ENCODE measurements around the gene OR2F1.
"Not testable (repeated sequence)": the region's sequence is repeated elsewhere in the genome, so short reads cannot be mapped to it uniquely, and the experiment has no call there.

OR2F1 gene

GRCh38 chr7:143958781-143959180 is 4.1 kb downstream of the OR2F1 start:
- no peak for DNase-seq

DNA sequence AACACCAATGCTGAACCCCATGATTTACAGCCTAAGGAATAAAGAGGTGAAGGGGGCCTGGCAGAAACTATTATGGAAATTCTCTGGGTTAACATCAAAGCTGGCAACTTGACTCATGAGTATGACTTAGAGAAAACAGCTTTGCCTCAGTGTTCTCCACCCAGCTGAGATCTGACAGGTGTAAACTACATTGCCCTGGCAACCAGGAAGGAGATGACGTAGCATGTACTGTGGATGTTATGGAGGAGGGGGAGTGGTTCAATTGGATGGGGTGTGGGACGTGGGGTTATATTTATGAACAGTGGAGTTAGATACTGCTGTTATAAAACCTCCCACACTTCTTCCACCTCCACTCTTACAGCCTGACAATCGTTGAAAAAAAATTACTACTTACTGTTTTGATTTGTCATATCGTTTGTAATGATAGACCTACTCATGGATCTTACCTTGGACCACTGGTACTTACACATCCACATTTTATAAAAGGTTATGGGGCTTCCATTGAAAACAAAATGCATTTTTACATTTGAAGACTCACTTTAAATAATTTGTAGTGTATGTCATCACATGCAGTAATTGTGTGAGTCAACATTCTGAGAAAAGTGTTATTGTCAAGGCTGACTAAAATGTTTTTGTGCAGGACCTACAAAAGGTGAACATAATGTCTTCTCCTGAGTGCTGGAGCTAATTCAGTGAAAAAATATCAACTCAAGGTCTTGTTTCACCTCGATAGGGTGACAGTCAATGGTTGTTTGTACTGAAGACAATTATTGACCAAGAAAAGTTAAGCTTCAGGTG is 6.4 kb downstream of the OR2F1 start:
- DNase-seq: no peak

- no peak for DNase-seq
Observed at GRCh38 chr7:143965280-143965679, 10.6 kb downstream of the OR2F1 start.

- no peak for DNase-seq
Observed at GRCh38 chr7:143967398-143967797, 12.8 kb downstream of the OR2F1 start.

- no peak for DNase-seq
Observed at GRCh38 chr7:143973870-143974416, 19.3 kb downstream of the OR2F1 start.

DNA sequence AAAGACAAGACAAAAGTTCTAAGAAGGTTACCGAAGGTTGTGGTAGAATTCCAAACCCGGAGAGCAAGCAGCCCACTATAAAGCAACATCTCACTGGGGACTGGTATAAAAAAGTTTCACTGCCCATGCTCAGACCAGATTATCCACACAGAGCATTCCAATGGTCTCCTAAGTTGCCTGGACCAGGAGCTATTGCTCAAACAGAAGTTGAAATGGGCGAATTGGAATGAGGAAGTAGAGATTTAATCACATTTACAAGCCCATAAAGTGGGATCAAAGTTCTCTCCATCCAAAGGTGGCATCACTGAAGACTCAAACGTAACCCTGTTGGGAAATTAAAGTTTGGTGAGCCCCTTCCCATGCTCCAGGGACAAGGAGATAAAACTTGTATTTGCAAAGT is 19.8 kb downstream of the OR2F1 start:
- DNase-seq: no peak

GRCh38 chr7:143975617-143976016 is 21.0 kb downstream of the OR2F1 start:
- no peak for DNase-seq

DNA sequence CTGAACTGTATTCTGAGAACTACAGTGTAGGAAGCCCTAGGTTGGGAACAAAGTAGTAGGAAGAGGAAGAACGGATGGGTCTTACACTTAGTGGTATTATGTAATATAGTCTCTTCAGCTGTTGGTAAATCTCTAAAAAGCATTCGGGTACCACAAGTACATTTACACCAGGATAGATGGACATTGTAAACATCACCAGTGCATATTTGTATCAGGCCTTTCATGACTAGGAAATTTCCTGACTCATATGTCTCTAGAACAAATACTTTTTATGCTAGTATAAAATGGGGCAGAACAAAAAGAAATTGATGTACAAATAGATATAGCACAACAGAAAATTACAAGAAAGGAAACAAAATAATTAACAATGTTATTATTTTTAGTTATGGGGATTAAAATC is 23.9 kb downstream of the OR2F1 start:
- no peak for DNase-seq

- DNase-seq: no peak
Observed at GRCh38 chr7:143979359-143979758, 24.7 kb downstream of the OR2F1 start.

- DNase-seq: no peak
Observed at GRCh38 chr7:143979998-143980397, 25.4 kb downstream of the OR2F1 start.

- DNase-seq: no peak
Observed at GRCh38 chr7:143980746-143981510, 26.3 kb downstream of the OR2F1 start.

GRCh38 chr7:143983960-143984359 is 29.3 kb downstream of the OR2F1 start:
- DNase-seq: no peak

DNA sequence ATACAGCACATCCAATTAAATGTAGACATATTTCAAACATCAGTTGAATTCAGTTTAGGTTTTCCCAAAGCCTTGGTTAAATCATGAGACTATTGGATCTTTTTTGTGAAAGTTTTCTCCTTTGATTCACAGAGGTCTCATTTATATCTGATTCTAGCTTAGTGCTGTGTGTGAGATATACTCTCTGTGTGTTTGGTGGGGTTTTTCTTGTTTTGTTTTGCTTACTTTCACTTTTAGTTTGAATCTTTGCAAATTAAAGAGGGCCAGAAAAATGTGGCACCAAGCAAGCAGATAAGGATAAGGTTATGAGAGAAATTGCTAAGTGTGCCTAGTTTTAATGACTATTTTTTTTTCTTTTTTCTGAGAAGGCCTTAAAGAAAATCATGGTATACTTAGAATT is 32.9 kb downstream of the OR2F1 start:
- no peak for DNase-seq

GRCh38 chr7:143988976-143989745 is 34.5 kb downstream of the OR2F1 start:
- no peak for DNase-seq

- DNase-seq: no peak
Observed at GRCh38 chr7:143992670-143993069, 38.0 kb downstream of the OR2F1 start.

- DNase-seq: no peak
Observed at GRCh38 chr7:143993924-143994323, 39.3 kb downstream of the OR2F1 start.

DNA sequence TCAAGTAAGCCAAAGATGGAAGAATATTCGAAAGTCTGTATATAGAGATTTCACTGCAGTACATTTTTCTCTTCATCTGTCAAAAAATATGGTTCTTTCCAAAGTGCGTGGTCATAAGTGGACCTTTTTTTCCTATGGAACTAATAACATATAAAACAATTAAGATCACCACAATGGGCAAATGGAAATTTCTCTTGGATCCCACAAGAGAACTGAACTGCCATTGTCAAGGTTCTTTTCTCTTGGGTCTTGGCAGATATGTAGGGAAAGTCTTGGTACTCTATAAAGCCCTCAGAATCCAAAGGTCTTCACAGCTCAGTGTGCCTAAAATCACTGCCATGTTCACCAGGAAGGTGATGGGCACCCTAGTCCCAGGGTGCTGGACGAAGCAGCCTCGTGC is 45.4 kb downstream of the OR2F1 start, which contains the start of gene OR6B1:
TSS of gene OR6B1 (plus strand) at position 301 of the 400 bp plus-strand sequence. CDS start 3,677 bp downstream, outside the sequence.
- no peak for DNase-seq

DNA sequence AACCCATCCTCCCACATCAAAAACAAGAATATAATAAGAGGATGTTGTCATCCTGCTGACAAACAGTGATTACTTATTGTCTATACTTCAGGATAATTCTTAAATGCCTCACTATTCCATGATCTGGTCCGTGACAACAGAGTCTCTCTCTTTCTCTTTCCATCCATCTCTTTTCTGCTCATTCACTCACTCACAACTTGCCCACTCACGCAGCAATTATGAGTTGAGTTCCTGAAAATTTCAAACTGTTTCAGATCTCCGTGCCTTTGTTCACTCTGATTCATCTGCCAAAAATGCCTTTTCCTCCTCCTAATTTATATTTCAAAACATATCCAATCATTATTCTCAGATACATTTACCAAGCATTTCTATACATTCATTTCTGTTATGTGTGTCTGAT is 46.9 kb downstream of the OR2F1 start:
- DNase-seq: no peak

DNA sequence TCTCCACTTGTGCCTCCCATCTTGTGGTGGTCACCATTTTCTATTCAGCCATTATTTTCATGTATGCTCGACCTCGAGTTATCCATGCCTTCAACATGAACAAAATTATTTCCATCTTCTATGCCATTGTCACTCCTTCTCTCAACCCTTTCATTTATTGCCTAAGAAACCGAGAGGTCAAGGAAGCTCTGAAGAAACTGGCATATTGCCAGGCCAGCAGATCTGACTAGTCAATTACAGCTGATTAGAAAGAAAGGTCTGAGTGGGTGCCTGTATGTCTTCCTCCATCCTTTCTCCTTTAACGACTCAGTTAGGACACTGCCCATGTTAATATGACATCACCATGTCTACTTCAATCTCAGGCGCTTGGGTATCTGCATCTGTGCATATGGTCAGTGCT is 50.1 kb downstream of the OR2F1 start:
- no peak for DNase-seq

DNA sequence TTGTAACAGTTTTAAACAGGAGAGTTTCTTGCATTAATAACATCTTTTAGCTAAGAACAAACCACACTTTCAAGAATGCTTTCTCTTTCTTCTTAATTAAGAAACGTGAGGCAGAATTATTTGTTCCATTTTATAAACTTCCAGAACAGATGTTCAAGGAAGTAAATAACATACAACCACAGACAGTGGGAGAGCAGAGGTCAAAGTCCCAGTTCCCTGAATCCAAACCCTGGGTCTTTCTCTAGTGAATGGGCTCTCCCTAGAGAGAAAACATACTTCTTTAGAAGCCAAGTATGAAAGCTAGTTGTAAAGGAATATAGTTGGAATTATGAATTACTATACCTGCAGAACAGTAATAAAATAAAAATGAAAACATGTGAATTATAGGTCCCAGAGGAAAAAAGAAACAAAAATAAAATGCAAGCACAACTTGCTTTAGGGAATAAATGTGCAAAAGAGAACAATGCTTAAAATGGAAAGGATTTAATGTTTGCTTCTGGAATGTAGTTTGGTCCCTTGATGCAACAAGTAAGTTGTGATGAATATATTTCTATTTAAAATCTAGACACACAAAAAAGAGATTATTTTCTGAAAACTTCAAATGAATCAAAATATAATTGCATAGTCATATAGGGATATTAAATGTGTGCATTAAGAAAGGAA is 51.5 kb downstream of the OR2F1 start:
- no peak for DNase-seq

GRCh38 chr7:144006692-144007042 is 52.0 kb downstream of the OR2F1 start:
- DNase-seq: no peak

DNA sequence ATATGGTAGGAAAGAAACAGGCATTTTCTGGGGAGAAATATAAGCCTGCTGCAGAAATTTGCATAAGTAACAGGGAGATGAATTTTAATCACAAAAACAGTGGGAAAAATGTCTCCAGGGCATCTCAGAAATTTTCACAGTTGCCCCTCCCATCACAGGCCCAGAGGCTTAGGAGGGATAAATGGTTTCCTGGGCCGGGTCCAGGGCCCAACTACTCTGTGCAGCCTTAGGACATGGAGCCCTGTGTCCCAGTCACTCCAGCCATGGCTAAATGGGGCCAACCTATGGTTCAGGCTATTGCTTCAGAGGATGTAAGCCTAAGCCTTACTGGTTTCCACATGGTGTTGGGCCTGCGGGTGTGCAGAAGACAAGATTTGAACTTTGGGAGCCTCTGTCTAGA is 54.7 kb downstream of the OR2F1 start:
- DNase-seq: no peak

- DNase-seq: not testable (repeated sequence)
Observed at GRCh38 chr7:144010061-144010460, 55.4 kb downstream of the OR2F1 start.

Measured in COR-L47 (cell line).